H9 (cell line): ENCODE measurements around the gene PRELID1. TPM values are rescaled to one million over a fixed set of nuclear protein-coding genes. Genes with fewer than 3 reads are reported as not detected.

Experiments
- DNase-seq: peaks from one replicate; pipeline ENCODE4 v3.0.0-alpha.2; 2017
- H2AFZ ChIP-seq: one replicate; pipeline ENCODE4 v1.6.1; 2013; ENCODE audit warnings: mild to moderate bottlenecking, low read length, control low read depth, moderate library complexity
- H2AK5ac ChIP-seq: 2 replicates; pipeline ENCODE4 v1.6.1; 2013; ENCODE audit warnings: low read length, control low read depth, mixed read lengths; ENCODE audit not compliant: insufficient read length
- H2BK120ac ChIP-seq: one replicate; pipeline ENCODE4 v1.6.1; 2013; ENCODE audit warnings: low read depth, mild to moderate bottlenecking, low read length, control low read depth, inconsistent platforms; ENCODE audit not compliant: poor library complexity, severe bottlenecking
- H2BK12ac ChIP-seq: 2 replicates; pipeline ENCODE4 v1.6.1; 2013; ENCODE audit warnings: low read length, control low read depth, mixed read lengths, low read depth; ENCODE audit not compliant: insufficient read length
- H2BK15ac ChIP-seq: 2 replicates; pipeline ENCODE4 v1.6.1; 2013; ENCODE audit warnings: low read depth, low read length, control low read depth
- H2BK20ac ChIP-seq: one replicate; pipeline ENCODE4 v1.6.1; 2013; ENCODE audit warnings: low read depth, mild to moderate bottlenecking, low read length, control low read depth, inconsistent platforms; ENCODE audit not compliant: poor library complexity, severe bottlenecking
- H2BK5ac ChIP-seq: 2 replicates; pipeline ENCODE4 v1.6.1; 2013; ENCODE audit warnings: low read length, control low read depth, mixed read lengths; ENCODE audit not compliant: insufficient read length
- H3K14ac ChIP-seq: 2 replicates; pipeline ENCODE4 v1.6.1; 2013; ENCODE audit warnings: low read length, control low read depth; ENCODE audit not compliant: insufficient read depth
- H3K18ac ChIP-seq: 2 replicates; pipeline ENCODE4 v1.6.1; 2013; ENCODE audit warnings: low read depth, mild to moderate bottlenecking, mixed read lengths, low read length, control low read depth; ENCODE audit not compliant: insufficient read length
- H3K23ac ChIP-seq: 2 replicates; pipeline ENCODE4 v1.6.1; 2013; ENCODE audit warnings: low read length, control low read depth, mixed read lengths, low read depth; ENCODE audit not compliant: insufficient read length
- H3K23me2 ChIP-seq: 2 replicates; pipeline ENCODE4 v1.6.1; 2013; ENCODE audit warnings: low read depth, mild to moderate bottlenecking, mixed read lengths, low read length, control low read depth; ENCODE audit not compliant: insufficient read length, poor library complexity, severe bottlenecking
- H3K27ac ChIP-seq: 2 replicates; pipeline ENCODE4 v1.5.1; 2013; ENCODE audit warnings: low read length, control low read depth, mixed read lengths, low read depth; ENCODE audit not compliant: insufficient read length
- H3K27me3 ChIP-seq: 2 replicates; pipeline ENCODE4 v1.6.1; 2013; ENCODE audit warnings: low read length, control low read depth, inconsistent platforms; ENCODE audit not compliant: insufficient read depth
- H3K4ac ChIP-seq: 2 replicates; pipeline ENCODE4 v1.6.1; 2013; ENCODE audit warnings: low read depth, mild to moderate bottlenecking, control low read depth, inconsistent platforms, low read length, moderate library complexity
- H3K4me1 ChIP-seq: 2 replicates; pipeline ENCODE4 v1.6.1; 2013; ENCODE audit warnings: low read length, control low read depth, inconsistent platforms; ENCODE audit not compliant: insufficient read depth
- H3K4me2 ChIP-seq: 2 replicates; pipeline ENCODE4 v1.6.1; 2013; ENCODE audit warnings: low read length, control low read depth, mixed read lengths; ENCODE audit not compliant: insufficient read length, insufficient read depth
- H3K56ac ChIP-seq: 2 replicates; pipeline ENCODE4 v1.6.1; 2013; ENCODE audit warnings: low read depth, mild to moderate bottlenecking, mixed read lengths, low read length, control low read depth; ENCODE audit not compliant: insufficient read length
- H3K79me1 ChIP-seq: 2 replicates; pipeline ENCODE4 v1.6.1; 2013; ENCODE audit warnings: low read depth, mild to moderate bottlenecking, moderate library complexity, low read length, control low read depth, inconsistent platforms; ENCODE audit not compliant: insufficient read depth, poor library complexity, severe bottlenecking
- H3K79me2 ChIP-seq: 2 replicates; pipeline ENCODE4 v1.6.1; 2013; ENCODE audit warnings: low read length, control low read depth, inconsistent platforms; ENCODE audit not compliant: insufficient read depth
- H3K9ac ChIP-seq: 2 replicates; pipeline ENCODE4 v1.6.1; 2013; ENCODE audit warnings: low read length, control low read depth, mixed read lengths; ENCODE audit not compliant: insufficient read length; ENCODE audit errors: extremely low read depth
- H3K9me3 ChIP-seq: one replicate; pipeline ENCODE4 v1.6.1; 2013; ENCODE audit warnings: low read depth, low read length, inconsistent platforms; ENCODE audit not compliant: control insufficient read depth
- H3T11ph ChIP-seq: one replicate; pipeline ENCODE4 v1.6.1; 2013; ENCODE audit warnings: mild to moderate bottlenecking, low read length, control low read depth, inconsistent platforms
- H4K20me1 ChIP-seq: one replicate; pipeline ENCODE4 v1.6.1; 2013; ENCODE audit not compliant: control insufficient read depth, insufficient read length, insufficient read depth
- H4K5ac ChIP-seq: 2 replicates; pipeline ENCODE4 v1.6.1; 2013; ENCODE audit warnings: low read depth, mild to moderate bottlenecking, mixed read lengths, low read length, control low read depth; ENCODE audit not compliant: insufficient read length
- H4K8ac ChIP-seq: replicated peaks from 2 replicates; pipeline ENCODE4 v1.6.1; 2013; ENCODE audit warnings: low read length, control low read depth, mixed read lengths, low read depth; ENCODE audit not compliant: insufficient read length
- H4K91ac ChIP-seq: 2 replicates; pipeline ENCODE4 v1.6.1; 2013; ENCODE audit warnings: low read depth, mild to moderate bottlenecking, moderate library complexity, mixed read lengths, low read length, control low read depth; ENCODE audit not compliant: insufficient read length
- H3K27ac Mint-ChIP-seq, 3 experiments: 2 replicates in 2 of 3; 3 replicates in 1 of 3; pipeline ENCODE4 v1.8.0; 2020 to 2021; ENCODE audit warnings: mixed read lengths in 3 of 3, mild to moderate bottlenecking in 1 of 3, moderate library complexity in 1 of 3
- H3K27me3 Mint-ChIP-seq: 2 replicates; pipeline ENCODE4 v1.8.0; 2021; ENCODE audit warnings: low read depth, mild to moderate bottlenecking, moderate library complexity, mixed read lengths
- H3K36me3 Mint-ChIP-seq, 3 experiments: 2 replicates in 2 of 3; 3 replicates in 1 of 3; pipeline ENCODE4 v1.8.0; 2020 to 2021; ENCODE audit warnings: low read depth in 3 of 3, mixed read lengths in 3 of 3; ENCODE audit not compliant: insufficient read depth in 1 of 3
- H3K4me1 Mint-ChIP-seq, 2 experiments: 2 replicates each; pipeline ENCODE4 v1.8.0; 2020; ENCODE audit warnings: mixed read lengths in 2 of 2
- H3K4me3 Mint-ChIP-seq, 2 experiments: 2 replicates in 1 of 2; 3 replicates in 1 of 2; pipeline ENCODE4 v1.8.0; 2020 to 2021; ENCODE audit warnings: mild to moderate bottlenecking in 2 of 2, mixed read lengths in 2 of 2, moderate library complexity in 1 of 2
- H3K9me3 Mint-ChIP-seq, 2 experiments: 2 replicates in 1 of 2; 3 replicates in 1 of 2; pipeline ENCODE4 v1.8.0; 2020; ENCODE audit warnings: mild to moderate bottlenecking in 2 of 2, mixed read lengths in 2 of 2, moderate library complexity in 1 of 2
- WGBS: extraction: QIAGEN DNeasy Blood & Tissue Kit; methylation state at CpG from one replicate; pipeline ENCODE4 v1.1.7; 2013; ENCODE audit warnings: missing lambda C conversion rate, low lambda C conversion rate, mixed read lengths; ENCODE audit not compliant: insufficient read length; ENCODE audit errors: extremely low coverage; 5-methylcytosine and 5-hydroxymethylcytosine counted together
- total RNA-seq: library from RNA; stranded (reverse); gene quantifications from 2 replicates; pipeline ENCODE4 v1.2.1, GENCODE V29; 2021
- TF ChIP-seq, protein P1 (sequence below): fragments of 200-600 bp; sonication (generic); conservative IDR thresholded peaks from 3 replicates; pipeline ENCODE4 v1.8.0; 2021; ENCODE audit warnings: antibody characterized with exemption, mild to moderate bottlenecking

Gene PRELID1
- total RNA-seq, 1 experiment from 2014 or later, result 213 TPM

GRCh38 chr5:177295924-177296323 lies 7.7 kb upstream of the PRELID1 start:
- Histone ChIP-seq H3K79me1 (peaks cover 4% of the 10 kb centered on the region), H3K23ac (no peak overlapping the region), H3K27ac (no peak overlapping the region), H2AFZ (no peak overlapping the region), H3K23me2 (no peaks in the 10 kb centered on the region), H3T11ph (no peak overlapping the region), H3K56ac (no peak overlapping the region), H3K9me3 (no peaks in the 10 kb centered on the region), H2BK12ac (no peak overlapping the region), H3K18ac (no peak overlapping the region), H4K8ac (no peak overlapping the region), H3K4ac (no peak overlapping the region), H4K91ac (no peak overlapping the region), H4K20me1 (no peaks in the 10 kb centered on the region), H3K4me2 (no peak overlapping the region), H2BK15ac (no peak overlapping the region), H3K14ac (no peak overlapping the region), H3K4me1 (no peaks in the 10 kb centered on the region), H2BK5ac (no peak overlapping the region), H2AK5ac (no peak overlapping the region), H3K79me2 (no peaks in the 10 kb centered on the region), H2BK20ac (no peak overlapping the region), H3K9ac (no peak overlapping the region), H4K5ac (no peak overlapping the region), H3K27me3 (no peaks in the 10 kb centered on the region), H2BK120ac (no peak overlapping the region)
- peaks cover under 1% of the 10 kb centered on the region; the same call in 1 of the 2 replicates for H3K27me3 Mint-ChIP-seq
- TF ChIP-seq, protein P1, sequence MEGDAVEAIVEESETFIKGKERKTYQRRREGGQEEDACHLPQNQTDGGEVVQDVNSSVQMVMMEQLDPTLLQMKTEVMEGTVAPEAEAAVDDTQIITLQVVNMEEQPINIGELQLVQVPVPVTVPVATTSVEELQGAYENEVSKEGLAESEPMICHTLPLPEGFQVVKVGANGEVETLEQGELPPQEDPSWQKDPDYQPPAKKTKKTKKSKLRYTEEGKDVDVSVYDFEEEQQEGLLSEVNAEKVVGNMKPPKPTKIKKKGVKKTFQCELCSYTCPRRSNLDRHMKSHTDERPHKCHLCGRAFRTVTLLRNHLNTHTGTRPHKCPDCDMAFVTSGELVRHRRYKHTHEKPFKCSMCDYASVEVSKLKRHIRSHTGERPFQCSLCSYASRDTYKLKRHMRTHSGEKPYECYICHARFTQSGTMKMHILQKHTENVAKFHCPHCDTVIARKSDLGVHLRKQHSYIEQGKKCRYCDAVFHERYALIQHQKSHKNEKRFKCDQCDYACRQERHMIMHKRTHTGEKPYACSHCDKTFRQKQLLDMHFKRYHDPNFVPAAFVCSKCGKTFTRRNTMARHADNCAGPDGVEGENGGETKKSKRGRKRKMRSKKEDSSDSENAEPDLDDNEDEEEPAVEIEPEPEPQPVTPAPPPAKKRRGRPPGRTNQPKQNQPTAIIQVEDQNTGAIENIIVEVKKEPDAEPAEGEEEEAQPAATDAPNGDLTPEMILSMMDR, result no peak
- peak overlapping the region; percentile 42 to 77 (median 70); a peak in 3 of 7 replicates for H3K27ac Mint-ChIP-seq
- DNase-seq, result no peak
- H3K36me3 Mint-ChIP-seq, result peaks cover 45 to 76% (median 60%) of the 10 kb centered on the region in 3 experiments
- peaks cover 30 to 39% of the 10 kb centered on the region in 2 experiments for H3K4me1 Mint-ChIP-seq
- WGBS, result no CpG with 5 or more reads among the region's 9 CpGs
- H3K9me3 Mint-ChIP-seq, result no peaks in the 10 kb centered on the region
- no peak overlapping the region for H3K4me3 Mint-ChIP-seq
